NCI-H2227 (cell line): ENCODE data around the gene TSC22D2.
"Not testable (repeated sequence)": the region's sequence is repeated elsewhere in the genome, so short reads cannot be mapped to it uniquely, and the experiment has no call there.

Experiments
- DNase-seq: peaks from one replicate; lab custom pipeline; 2025; ENCODE audit not compliant: unreplicated experiment; lab: John Stamatoyannopoulos, UW

TSC22D2 gene

GRCh38 chr3:150446470-150446977 lies 38.4 kb downstream of the TSC22D2 start:
- DNase-seq, result no peak

GRCh38 chr3:150447084-150447483 lies 39.0 kb downstream of the TSC22D2 start:
- no peak for DNase-seq

GRCh38 chr3:150447631-150448465 lies 39.8 kb downstream of the TSC22D2 start:
- DNase-seq, result no peak

- DNase-seq, result no peak
These were observed 41.1 kb downstream of the TSC22D2 start for GRCh38 chr3:150449169-150449721.

GRCh38 chr3:150450916-150451315 lies 42.8 kb downstream of the TSC22D2 start:
- no peak for DNase-seq

GRCh38 chr3:150451329-150452048 lies 43.4 kb downstream of the TSC22D2 start:
- DNase-seq, result no peak

- no peak for DNase-seq
These were observed 45.3 kb downstream of the TSC22D2 start for GRCh38 chr3:150453353-150453752.

GRCh38 chr3:150454085-150454484 lies 46.0 kb downstream of the TSC22D2 start:
- no peak for DNase-seq

GRCh38 chr3:150454622-150455021 lies 46.5 kb downstream of the TSC22D2 start:
- DNase-seq, result no peak

GRCh38 chr3:150455341-150455740 lies 47.2 kb downstream of the TSC22D2 start:
- DNase-seq, result no peak

- no peak for DNase-seq
These were observed 49.9 kb downstream of the TSC22D2 start for GRCh38 chr3:150458001-150458400.

- DNase-seq, result no peak
These were observed 52.4 kb downstream of the TSC22D2 start for GRCh38 chr3:150460484-150460883.

GRCh38 chr3:150461399-150461798 lies 53.3 kb downstream of the TSC22D2 start:
- no peak for DNase-seq

GRCh38 chr3:150462108-150462507 lies 54.0 kb downstream of the TSC22D2 start:
- DNase-seq, result no peak

- DNase-seq, result no peak
These were observed 56.6 kb downstream of the TSC22D2 start for GRCh38 chr3:150464684-150465083.

- DNase-seq, result no peak
These were observed 59.3 kb downstream of the TSC22D2 start for GRCh38 chr3:150467381-150467780.

GRCh38 chr3:150469031-150469930 lies 61.2 kb downstream of the TSC22D2 start:
- DNase-seq, result no peak

- no peak for DNase-seq
These were observed 62.0 kb downstream of the TSC22D2 start for GRCh38 chr3:150469931-150470740.

GRCh38 chr3:150472421-150472820 lies 64.3 kb downstream of the TSC22D2 start:
- DNase-seq, result no peak

- DNase-seq, result not testable (repeated sequence)
These were observed 65.1 kb downstream of the TSC22D2 start for GRCh38 chr3:150473161-150473560.
